HG02571 (cell line): Measurements from ENCODE around the gene NOX5.

Experiments
- ATAC-seq: cut with Tn5 transposase; IDR thresholded peaks from one replicate; pipeline ENCODE4 v1.9.1; 2021; ENCODE audit warnings: mild to moderate bottlenecking, moderate library complexity; ENCODE audit not compliant: unreplicated experiment

Gene NOX5

DNA sequence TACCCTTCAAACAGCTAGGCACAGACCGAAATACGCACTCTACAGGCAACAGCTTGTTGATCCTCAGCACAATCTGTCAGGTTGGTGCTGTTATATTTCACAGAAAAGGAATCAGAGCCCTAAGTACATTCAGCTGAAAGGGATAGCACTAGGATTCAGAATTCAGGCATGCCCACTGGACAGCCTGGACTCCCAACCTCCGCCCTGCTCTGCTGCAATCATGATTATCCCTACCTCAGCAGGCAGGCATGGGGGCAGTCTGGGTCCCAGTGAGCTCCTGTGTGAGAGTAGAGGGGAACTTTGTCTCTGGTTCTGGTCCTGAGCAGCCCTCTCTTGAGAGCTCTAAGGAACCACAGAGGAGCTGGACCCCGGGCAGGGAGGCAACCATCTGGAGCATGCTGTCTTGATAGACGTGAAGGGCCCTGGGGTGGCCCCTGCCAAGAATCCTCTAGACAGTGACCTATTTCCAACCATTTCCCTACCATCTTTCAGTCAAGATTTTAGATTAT lies 23.4 kb upstream of the NOX5 start:
- ATAC-seq, result no peak

DNA sequence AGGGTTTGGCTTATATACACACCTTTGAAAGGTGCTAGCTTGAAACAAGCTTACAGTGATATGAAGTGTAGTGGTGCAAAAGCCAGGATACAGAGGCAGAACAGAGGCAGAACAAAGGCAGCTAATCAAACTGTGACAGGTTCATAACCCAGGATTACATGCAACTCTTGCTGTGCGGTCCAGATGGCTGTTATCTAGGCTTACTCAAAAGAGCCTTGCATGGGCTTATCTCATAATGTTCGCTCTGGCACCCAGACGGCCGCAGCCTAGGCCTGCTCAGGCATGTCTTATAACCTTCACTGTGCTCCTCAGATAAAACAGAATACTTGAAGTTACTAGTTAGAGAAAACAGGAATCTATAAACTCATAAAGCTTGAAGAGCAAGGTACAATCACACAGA lies 22.8 kb upstream of the NOX5 start:
- ATAC-seq, result no peak

DNA sequence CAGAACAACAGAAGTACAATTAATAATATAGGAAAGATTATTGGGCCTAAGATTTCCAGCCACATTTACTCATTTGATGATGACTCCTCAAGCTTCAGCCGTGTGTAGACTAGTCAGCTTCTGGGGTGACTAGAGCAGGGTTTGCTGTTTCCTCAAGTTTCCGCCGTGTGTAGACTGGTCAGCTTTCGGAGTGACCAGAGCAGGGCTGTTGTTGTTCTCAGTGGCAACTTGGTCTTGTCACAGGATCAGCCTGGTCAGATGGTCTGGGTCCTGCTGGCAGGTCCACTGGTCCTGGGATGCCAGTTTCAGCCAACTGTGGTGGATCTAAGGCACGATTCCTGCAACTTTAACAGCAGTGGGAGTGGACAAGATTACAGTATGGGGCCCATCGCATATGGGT lies 21.8 kb upstream of the NOX5 start:
- ATAC-seq, result no peak

DNA sequence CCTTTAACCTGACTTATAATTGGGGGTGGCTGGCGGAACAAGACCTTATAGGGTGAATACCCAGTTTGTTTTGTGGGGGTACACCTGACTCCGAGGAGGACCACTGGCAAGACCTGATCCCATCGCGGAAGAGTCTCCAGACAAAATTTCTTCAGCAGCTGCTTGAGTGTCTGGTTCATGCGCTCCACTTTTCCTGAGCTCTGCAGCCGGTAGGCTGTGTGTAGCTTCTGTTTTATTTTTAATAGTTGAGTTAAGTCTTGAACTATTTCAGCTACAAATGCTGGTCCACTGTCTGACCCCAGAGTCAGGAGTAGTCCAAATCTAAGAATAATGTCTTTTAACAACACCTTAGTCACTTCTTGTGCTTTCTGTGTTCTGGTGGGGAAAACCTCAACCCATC lies 21.2 kb upstream of the NOX5 start:
- no peak for ATAC-seq

DNA sequence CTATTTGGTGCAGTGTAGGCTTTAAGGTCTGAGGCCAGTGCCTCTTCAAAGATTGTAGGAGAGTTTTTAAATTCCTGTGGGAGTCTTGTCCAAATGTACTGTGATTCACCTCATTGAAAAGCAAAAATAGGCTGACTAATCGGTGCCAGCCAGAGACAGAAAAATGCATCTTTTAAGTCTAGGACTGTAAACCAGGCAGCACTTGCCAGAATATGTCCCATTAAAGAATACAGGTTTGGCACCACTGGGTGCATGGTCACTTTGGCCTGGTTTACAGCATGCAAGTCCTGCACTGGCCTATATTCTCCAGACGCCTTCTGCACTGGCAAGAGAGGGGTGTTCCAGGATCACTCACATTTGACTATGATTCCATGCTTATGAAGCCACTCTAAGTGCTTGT lies 20.3 kb upstream of the NOX5 start:
- ATAC-seq, result no peak

DNA sequence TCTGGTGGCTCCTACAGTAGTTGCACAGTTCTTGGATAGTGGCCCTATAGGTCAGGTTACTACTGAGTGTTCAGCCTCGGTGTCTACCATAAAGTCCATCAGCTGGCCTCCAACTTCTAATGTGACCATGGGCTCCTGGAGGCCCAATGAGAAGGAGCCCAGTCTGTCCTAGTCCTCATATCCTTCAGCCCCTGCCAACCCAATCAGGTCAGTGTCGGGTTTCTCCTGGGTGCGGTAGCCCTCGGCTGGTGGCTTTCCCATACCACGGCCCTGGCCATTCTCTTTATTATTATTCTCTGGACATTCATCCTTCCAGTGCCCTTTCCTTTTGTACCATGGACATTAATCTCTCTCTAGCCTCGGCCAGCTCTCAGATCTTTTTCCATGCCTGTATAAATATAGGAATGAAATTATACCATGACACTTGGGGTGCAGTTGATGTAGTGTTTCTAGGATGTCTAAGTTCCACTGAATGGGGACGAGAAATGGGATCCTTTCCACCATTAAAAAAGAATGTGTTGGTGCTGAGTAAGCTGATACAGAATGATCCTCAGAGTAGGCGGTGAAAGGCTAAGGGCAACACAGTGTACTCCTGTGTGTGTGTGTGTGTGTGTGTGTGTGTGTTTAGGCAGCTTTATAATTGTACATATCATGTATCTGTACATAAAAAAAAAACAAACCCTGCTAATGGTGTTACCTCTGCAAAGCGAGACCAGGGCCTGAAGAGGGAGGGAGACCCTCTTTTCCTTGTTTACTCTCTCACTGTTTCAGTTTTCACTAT lies 19.3 kb upstream of the NOX5 start:
- no peak for ATAC-seq

DNA sequence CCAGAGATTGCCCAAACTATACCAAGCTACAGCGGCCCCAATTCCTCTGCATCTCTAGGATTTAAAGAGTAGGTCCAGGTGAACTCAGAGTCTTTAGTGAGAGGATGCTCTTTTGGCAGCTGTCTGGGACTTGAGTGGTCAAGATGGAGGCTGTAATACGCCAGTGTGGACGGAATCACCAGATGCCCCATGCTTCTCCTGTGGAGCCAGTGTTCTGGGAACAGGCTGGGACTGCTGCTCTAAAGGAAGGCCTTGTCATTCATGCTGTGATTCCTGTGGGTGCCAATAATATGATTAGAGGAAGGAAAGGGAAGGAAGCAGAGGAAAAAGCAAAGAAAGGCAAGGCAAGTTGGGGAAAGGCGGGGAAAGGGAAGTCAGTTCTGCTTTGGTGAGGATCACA lies 17.4 kb upstream of the NOX5 start:
- ATAC-seq, result no peak

DNA sequence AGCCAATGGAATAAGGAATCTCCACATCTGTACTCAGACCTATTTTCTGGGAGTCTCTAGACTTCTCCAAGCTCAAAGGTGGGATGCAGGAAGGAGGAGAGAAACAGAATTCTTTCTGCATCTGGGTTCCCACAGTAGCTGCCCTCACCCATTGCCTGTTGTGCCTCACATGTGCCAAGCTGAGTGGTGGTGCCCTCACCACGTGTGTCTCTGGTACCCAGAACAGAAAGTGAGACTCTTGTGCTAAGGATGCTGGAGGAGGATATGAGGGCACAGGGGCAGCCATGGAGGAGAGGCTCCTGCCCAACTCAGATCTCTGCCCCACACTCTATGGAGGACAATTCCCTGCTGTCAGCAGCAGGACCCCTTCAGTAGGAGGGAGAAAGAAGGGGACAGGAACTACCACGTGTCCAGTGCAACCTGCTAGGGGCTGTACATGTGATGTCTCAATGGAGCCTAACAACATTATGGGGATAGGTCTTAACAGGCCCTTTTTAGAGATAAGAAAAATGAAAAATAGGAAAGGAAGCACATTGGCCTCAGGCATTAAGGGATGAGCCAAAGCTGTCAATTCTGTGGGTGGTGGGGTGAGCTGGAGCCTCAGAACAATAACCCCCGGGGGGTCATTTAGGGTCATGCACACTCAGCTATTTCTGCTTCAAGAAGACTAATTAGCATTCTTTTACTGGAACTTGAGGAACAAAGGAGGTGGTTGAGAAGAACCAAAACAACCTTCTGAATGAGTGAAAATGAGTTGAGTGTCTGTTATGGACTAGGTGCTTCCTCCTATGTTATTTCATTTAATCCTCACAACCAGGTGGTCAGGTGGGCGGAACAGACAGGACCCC lies 16.3 kb upstream of the NOX5 start:
- ATAC-seq, result no peak

DNA sequence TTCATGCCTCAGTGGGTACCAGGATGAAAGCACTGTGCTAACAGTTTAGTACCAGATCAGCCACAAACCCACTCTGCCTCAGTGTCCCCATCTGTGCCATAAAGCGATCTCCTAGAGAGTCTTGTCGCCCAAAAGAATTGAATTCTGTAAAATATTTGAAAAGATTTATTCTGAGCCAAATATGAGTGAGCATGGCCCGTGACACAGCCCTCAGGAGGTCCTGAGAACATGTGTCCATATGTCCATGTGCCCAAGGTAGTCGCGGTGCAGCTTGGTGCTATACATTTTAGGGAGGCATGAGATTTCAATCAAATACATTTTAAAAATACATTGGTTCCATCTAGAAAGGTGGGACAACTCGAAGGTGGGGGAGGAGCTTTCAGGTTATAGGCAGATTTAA lies 15.4 kb upstream of the NOX5 start:
- ATAC-seq, result no peak

DNA sequence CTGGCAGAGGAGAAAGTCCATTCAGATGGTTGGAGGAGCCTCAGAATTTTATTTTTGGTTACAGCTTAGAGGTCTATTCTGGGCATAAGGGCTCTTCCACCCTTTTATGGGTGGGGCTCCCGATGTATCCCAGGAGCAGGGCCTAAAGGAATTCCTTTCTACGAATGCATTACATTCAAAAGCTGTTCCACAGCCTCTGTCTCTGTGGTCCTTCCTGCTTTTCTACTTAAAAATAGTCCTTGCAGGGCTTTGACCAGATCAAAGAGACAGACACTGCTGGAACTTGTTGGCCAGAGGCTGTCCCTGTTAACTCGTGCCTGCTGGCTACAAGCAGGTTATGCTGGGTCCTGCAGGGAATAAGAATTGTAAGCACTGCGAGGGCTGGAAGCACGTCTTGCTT lies 14.4 kb upstream of the NOX5 start:
- no peak for ATAC-seq

DNA sequence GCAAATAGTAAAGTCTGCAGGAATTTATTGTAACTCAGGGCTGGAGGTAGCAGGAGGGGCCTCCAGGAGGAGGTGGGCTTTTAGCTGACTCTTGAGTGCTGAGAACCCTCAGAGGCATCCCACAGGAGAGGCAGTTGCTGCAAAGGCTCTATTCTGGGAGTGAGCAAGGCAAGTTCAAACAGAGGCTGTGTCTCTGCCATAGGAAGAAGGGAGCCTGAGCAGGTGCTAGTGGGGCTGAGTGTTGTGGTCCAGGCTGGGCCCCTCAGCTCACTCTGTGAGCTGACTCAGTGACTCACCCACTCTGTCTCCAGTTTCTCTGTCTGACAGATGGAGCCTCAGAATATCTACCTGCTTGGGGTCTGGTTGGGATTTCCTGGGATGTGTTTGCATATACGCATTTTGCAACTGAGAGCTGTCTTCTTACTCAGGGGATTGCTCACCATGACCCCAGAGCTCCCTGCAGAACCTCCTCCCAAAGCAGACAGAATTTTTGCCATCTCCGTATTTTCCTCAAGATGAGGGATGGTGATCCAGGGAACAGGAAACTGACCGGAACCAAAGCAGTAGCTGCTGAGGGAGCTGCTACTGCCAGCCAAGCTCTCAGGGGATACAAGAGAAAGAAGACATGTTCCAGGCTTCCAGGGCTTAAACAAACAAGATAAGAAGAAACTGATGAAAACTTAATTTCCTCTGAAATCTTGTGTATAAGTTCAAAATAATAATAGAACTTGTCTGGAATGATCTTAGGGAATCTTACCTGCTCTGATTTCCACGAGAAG lies 13.6 kb upstream of the NOX5 start:
- ATAC-seq, result no peak

DNA sequence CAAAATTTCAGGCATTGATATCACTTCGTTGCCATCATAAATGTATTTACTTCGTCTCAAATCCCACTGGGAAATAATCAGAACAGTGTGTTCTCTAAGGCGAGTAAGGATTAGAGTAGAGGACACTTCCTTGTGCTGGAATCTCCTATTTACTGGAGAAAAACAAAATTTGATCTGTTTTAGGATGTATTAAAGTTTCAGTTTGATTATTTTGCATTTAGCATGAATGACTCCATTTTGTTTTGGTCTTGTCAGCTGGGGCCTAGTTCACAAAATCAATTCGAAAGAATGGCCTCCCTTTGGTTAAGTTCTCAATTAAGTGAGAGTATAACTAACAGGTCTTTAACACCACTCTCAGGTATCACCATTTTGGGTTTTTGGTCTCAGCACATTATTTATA lies 11.7 kb upstream of the NOX5 start:
- ATAC-seq, result no peak

DNA sequence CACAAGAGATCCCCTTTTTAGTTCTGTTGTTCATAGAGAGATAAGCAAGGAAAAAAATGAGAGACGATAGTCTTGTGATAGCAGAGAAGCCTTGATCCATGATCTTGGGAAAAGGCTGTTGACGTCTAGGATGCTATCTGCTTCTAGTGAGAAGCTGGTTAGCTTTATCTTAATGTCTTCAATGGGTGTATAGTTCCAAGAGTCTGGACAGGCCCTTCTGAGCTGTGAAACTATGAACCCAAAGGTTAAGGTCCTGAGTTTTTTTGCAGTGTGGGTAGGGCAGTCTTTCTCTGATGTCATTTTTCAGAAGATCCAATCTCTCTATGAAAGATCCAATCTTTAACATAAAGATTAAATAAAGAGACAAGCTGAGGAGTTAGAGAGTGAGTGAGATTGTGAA lies 10.5 kb upstream of the NOX5 start:
- ATAC-seq, result no peak

DNA sequence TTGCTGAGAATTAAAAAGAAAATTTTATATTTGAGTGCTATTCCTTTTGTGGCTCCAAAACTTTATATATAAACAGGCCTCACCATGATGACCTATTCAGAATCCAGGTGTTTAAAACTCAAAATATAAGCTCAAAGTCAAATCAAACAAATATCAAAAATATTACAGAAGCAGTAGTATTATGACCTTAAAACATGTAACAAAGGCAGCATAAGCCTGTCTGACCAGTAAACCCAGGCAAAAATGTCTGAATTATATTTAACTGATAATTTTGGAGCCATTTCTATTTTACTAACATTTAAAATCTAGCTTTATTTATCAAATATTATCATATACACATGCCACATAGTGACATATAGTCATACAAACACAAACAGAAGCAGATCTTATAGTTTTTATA lies 6.4 kb upstream of the NOX5 start:
- ATAC-seq, result no peak

DNA sequence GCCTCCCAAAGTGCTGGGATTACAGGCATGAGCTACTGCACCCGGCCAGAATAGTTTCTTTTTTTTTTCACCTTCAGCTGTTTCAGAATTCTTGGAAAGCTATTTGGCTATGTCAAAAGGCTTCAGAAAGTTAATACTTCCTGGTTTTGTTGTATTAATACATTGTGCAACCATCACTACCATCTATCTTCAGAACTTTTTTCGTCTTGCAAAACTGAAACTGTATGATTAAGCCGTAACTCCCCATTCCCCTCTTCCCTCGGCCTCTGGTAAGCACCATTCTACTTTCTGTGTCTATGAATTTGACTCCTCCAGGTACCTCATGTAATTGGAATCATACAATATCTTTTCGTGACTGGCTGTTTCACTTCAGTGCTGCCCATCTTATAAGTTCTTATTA lies 5.2 kb upstream of the NOX5 start:
- no peak for ATAC-seq

DNA sequence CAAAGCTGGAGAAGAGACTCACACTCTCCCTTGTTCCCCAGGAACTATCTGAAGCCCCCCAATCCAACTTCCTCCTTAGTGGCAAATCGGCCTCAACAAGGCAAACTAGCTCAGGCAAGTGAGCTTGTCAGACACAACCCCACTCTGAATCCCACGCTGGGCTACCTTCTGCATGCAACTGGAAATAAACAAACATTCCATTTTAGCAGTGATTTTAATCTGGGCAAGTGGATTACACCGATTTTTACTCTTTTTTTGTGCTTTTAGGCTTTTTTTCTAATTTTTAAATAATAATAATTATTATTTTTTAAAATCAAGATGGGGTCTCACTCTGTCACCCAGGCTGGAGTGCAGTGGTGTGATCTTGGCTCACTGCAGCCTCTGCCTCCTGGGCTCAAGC lies 2.9 kb upstream of the NOX5 start:
- ATAC-seq, result no peak

DNA sequence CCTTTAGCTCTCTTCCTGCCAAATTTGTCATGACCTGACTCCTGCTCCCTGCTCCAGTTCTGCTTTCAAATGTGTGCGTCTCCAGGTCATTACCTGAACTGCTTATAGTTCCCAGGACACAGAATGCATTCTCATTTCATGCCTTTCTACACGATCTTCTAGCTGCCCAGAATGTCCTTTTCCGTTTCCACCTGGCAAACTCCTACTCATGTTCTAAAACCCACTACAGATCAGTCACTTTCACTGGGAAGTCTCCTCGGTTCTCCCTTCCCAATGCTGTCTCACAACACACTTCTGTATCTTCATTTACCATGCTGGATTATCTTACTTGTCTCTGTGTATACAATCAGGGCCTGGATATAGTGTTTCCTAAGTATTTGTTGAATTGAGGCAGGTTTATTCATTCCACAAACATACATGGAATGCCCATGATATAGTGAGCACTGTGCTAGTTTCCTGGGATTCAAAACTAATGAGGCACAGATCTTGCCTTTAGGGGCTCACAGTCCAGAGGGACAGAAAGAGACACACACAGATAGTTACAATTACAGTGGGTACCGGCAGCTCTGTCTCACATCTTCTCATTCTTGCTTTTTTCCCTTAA lies 1.6 kb upstream of the NOX5 start:
- ATAC-seq, result no peak

DNA sequence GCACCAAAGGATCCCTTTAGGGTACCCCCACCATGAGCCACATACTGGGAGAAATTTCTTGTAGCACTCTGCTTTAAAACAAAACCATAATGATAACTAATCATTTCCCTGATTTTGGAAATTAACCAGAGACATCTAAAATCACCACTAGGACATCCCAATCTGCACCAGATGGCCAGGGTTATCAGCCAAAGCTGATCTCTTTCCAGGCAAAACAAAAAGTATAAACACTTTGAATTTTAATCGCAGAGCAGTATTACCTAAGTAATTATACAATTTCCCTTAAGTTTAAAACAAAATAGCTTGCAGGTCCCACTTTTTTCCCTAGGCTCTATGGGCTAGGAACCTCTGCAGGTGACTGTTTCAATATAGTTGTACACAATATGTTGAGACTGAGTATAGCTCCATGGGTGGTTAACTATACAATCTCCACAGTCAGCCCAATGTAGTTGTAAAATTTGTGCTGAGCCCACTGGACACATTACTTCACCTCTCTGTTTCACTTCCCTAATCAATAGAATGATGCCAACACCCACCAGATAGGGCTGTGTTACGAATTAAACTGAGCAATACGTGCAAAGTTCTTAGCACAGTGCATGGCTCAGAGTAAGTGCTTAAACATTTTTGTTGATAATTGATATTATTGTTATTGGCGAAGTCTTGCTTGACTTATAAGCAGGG lies 629 bp upstream of the NOX5 start:
- ATAC-seq, result no peak

DNA sequence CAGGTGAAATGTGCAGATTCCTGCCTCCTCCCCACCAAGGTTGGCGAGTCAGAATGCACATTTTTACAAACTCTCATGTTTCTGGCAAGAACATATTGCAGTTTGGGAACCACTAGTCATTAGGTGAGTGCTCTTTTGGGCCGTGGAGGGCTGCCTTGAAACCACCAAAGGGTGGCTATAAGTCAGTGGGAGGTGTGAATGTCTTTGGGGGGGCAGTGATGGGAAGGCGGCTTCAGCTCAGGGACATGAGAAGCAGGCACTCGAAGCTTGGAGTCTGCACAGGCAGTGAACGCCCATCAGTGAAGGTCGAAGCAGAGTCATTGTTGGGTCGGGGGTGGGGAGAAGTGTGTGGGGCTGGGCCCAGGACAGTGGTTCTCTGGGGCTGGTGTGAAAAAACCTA lies 1.1 kb downstream of the NOX5 start:
- ATAC-seq, result no peak

DNA sequence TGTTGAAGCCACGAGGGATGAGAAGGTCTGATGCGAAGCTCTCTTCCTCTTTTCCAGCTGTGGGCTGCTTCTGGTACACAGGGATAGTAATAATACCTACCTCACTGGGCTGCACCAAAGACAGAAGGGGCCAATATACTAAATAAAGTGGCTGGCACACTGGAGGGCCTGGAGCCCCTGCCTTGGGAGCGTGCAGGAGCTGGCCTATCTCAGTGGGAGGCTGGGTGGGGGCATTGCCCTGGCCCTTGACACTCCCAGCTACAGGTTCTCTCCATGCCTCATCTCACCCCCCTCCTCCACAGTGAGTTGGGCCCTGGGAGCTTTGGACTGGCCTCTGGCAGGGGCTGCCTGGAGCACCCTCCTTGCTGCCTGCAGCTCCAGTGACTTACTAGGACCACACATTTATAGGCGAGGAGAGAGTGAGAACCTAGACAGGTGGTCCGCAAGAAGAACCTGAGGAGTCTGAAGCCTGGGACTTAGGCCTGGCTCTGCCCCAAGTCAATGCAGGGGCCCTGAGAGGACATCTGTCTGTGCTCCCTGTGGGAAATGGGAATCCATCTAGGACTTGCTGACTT lies 1.6 kb downstream of the NOX5 start:
- ATAC-seq, result no peak
